Right ventricle myocardium inferior (tissue), 1 donor: ENCODE results near the gene OXGR1. TPM values are rescaled to one million over a fixed set of nuclear protein-coding genes. Genes with fewer than 3 reads are reported as not detected.
A peak's percentile ranks its signal among the peaks of the same experiment; 100 is the strongest.
"Not testable (repeated sequence)": the region's sequence is repeated elsewhere in the genome, so short reads cannot be mapped to it uniquely, and the experiment has no call there.

Experiments used
- ATAC-seq: fragments of 200-7000 bp; cut with Tn5 transposase; one replicate; pipeline ENCODE4 v1.9.1; 2020; ENCODE audit warnings: mild to moderate bottlenecking, moderate library complexity
- DNase-seq: peaks from one replicate; pipeline ENCODE4 v3.0.0; 2021; ENCODE audit errors: missing footprints
- intact Hi-C: fragments of 100-400 bp; cut with DNase I; formaldehyde crosslinking; loops from one replicate; pipeline ENCODE4 v1.11.0; 2022
- total RNA-seq: library from RNA; stranded (reverse); fragmentation: NEBNext Ultra II Directional; extraction: Animal tissue kit (Norgen Biotek cat#: 25700); gene quantifications from one replicate; pipeline ENCODE4 v1.2.1, GENCODE V29; 2021
- donor health status: DM: no; HTN: yes; CAD: no; lungs with severe emphysema.

Gene OXGR1
- total RNA-seq, 1 donor from 2014 or later = not detected

GRCh38 chr13:96984051-96984508, 10.2 kb downstream of the OXGR1 start:
- DNase-seq (no peak), ATAC-seq (peak; percentile 72)
- intact Hi-C loops = no loop called here

- ATAC-seq = peak; percentile 62
These were observed 11.6 kb downstream of the OXGR1 start for GRCh38 chr13:96982672-96983071.

GRCh38 chr13:96979861-96980260, 14.4 kb downstream of the OXGR1 start:
- DNase-seq, intact Hi-C loops, ATAC-seq: not testable (repeated sequence)

More at GRCh38 chr13:96982672-96983071, 11.6 kb downstream of the OXGR1 start:
- no peak for DNase-seq
- intact Hi-C loops = no loop called here

GRCh38 chr13:96968027-96968426, 26.2 kb downstream of the OXGR1 start:
- ATAC-seq (no peak), DNase-seq (no peak)
- intact Hi-C loops = no loop called here

- ATAC-seq (no peak), DNase-seq (no peak)
- intact Hi-C loops = no loop called here
These were observed 27.0 kb downstream of the OXGR1 start for GRCh38 chr13:96967248-96967745.

- DNase-seq = no peak
- no peak for ATAC-seq
- intact Hi-C loops = no loop called here
These were observed 27.7 kb downstream of the OXGR1 start for GRCh38 chr13:96966415-96967102.

- DNase-seq (no peak), ATAC-seq (no peak)
- intact Hi-C loops = no loop called here
These were observed 30.3 kb downstream of the OXGR1 start for GRCh38 chr13:96963786-96964475.

- intact Hi-C loops = no loop called here
- ATAC-seq (no peak), DNase-seq (no peak)
These were observed 33.9 kb downstream of the OXGR1 start for GRCh38 chr13:96960379-96960778.

- intact Hi-C loops = loop anchor here (2.0 kb wide), 1 partner anchor 940 kb away; no protein-coding TSS in a partner anchor
- ATAC-seq = no peak
These were observed 35.9 kb downstream of the OXGR1 start for GRCh38 chr13:96958286-96958891.

GRCh38 chr13:96952595-96952994, 41.7 kb downstream of the OXGR1 start:
- intact Hi-C loops = no loop called here
- no peak for DNase-seq
- ATAC-seq = no peak

More at GRCh38 chr13:96958286-96958891, 35.9 kb downstream of the OXGR1 start:
- DNase-seq = no peak

- intact Hi-C loops = no loop called here
- ATAC-seq (no peak), DNase-seq (no peak)
These were observed 46.1 kb downstream of the OXGR1 start for GRCh38 chr13:96948127-96948526.

GRCh38 chr13:96947343-96947910, 46.8 kb downstream of the OXGR1 start:
- intact Hi-C loops = no loop called here
- ATAC-seq = no peak
- peak; percentile 56 for DNase-seq

GRCh38 chr13:96946709-96947311, 47.5 kb downstream of the OXGR1 start:
- no peak for ATAC-seq

GRCh38 chr13:96940961-96941360, 53.3 kb downstream of the OXGR1 start:
- intact Hi-C loops = no loop called here
- ATAC-seq (no peak), DNase-seq (no peak)

More at GRCh38 chr13:96946709-96947311, 47.5 kb downstream of the OXGR1 start:
- DNase-seq = no peak
- intact Hi-C loops = no loop called here

- DNase-seq = no peak
- ATAC-seq = no peak
- intact Hi-C loops = no loop called here
These were observed 58.4 kb downstream of the OXGR1 start for GRCh38 chr13:96935901-96936300.
